NOMO-1 treated with dmso at 0.1 percent for 144 hours (cell line): ENCODE results near the gene MKRN2OS.
"Not testable (repeated sequence)": the region's sequence is repeated elsewhere in the genome, so short reads cannot be mapped to it uniquely, and the experiment has no call there.

Experiments
- DNase-seq: peaks from one replicate; lab custom pipeline; 2025; ENCODE audit not compliant: unreplicated experiment; lab: John Stamatoyannopoulos, UW

The MKRN2OS gene

DNA sequence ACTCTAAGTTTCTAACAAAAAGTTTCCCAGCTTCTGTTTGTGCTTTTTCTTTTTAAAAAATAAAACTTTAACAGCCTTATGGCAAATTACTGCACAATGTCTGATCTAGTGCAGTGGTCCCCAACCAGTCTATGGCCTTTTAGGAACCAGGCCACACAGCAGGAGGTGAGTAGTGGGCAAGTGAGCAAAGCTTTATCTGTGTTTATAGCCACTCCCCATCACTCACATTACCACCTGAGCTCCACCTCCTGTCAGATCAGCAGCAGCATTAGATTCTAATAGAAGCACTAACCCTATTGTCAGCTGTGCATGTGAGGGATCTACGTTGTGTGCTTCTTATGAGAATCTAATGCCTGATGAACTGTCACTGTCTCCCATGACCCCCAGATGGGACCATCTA, 17.2 kb upstream of the MKRN2OS start:
- no peak for DNase-seq

GRCh38 chr3:12561397-12561796, 16.1 kb upstream of the MKRN2OS start:
- DNase-seq: no peak

DNA sequence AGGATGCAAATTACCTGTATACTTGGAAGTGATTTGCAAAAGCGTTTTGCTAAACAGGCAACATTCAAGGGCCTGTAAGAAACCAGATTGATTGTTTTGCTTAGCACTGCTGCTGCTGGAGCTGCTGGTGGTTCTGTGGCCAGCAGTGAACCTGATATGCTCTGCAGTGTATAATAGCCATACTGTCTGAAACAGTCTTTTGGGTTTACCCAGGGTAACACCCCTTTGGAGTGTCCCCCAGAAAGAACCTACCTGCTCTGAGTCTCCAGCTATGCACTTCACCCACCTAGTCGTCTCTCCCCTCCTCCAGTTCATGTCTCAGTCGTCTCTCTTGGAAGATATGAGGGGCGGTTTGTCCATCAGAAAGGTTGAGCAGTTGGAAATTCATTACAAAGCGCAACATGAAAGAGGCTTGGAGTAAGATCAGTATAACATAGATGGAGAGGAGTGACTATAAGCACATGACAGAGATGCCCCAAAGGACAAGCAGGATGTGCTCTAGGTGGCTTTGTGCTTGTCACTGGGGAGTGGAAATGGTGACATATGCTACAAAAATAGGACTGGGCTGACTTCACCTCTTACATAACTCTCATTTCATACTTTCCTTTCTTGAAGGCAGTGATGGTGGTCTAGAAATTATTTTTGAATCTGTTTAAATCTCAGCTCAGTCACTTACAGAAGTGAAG, 15.3 kb upstream of the MKRN2OS start:
- no peak for DNase-seq

DNA sequence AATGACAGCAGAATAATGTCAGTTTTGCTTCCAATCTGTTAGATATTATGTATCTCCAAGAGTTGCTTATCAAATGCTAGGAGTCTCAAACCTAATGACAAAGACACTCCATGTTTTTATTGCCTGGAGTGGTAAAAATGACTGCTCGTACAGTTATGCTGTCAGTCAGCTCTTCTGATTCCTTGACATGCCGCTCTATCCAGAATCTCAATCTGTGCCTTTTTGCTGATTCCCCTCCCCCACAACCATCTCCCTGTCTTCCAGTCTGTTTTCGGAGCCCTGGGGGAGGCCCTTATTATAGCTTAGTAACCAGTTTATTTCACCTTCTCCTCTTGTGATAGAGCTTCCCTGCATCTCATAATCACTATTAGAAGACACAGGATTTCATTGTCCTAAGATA, 14.2 kb upstream of the MKRN2OS start:
- no peak for DNase-seq

DNA sequence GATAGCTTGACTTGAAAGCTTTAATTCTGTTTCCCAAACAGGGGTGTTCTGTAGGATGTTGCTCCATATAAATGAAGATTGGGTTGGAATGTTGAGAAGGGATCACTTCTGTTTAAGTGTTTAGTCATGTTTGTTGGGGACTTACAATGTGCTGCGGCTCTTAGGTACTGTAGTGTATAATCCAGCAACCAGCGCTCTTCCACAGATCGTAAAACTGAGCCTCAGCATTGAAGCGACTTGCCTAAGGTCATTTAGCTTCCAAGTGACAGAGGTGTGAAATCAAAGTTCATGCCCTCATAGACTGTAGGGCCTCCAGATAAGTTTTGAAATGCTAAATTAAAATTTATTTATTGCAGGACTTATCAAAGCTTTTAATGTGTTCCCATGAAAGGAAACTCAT, 13.4 kb upstream of the MKRN2OS start:
- DNase-seq: no peak

- DNase-seq: no peak
Observed at GRCh38 chr3:12557473-12558100, 12.3 kb upstream of the MKRN2OS start.

DNA sequence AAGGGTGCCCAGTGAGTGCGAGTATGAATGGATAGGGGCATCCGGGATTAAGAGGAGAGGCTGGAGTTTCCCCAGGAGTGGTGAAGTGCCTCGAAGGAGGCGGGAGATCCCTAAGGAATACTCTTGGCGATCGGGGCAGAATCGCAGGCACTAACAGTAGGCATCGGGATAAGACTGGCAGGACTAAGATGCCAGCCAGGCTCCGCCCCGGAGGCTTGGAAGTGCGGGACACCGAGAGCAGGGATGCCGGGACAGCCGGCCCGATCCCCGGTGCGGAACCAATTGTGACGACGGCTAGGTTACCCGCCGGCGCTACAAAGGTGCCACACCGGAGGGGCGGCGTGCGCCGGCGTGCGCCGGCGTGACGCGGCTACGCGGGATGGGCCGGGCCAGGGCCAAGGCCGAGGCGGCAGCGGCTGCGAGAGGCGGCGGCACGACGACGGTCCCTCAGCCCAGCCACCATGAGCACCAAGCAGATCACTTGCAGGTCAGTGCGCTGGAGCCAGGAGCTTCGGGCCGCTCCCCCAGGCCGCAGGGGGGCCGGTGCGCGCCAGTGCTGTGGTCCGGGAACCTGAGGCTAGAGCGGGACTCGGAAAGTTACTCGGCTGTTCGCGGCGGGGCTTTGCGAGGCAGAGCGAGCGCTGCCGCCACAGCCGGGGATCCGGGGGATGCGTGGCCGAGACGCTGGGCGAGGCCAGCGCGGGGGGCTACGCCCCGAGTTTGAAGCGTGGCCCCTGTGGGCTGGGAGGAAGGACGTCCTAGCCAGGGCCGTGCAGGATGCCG, 11.6 kb upstream of the MKRN2OS start, which contains the start of gene MKRN2:
MKRN2 (plus strand) TSS at position 398 of the 783 bp plus-strand sequence; CDS start at position 462, 64 bp downstream.
- DNase-seq: peak; percentile 71

GRCh38 chr3:12556314-12556689, 11.0 kb upstream of the MKRN2OS start:
- no peak for DNase-seq

- DNase-seq: no peak
Observed at GRCh38 chr3:12553921-12554391, 8.7 kb upstream of the MKRN2OS start.

DNA sequence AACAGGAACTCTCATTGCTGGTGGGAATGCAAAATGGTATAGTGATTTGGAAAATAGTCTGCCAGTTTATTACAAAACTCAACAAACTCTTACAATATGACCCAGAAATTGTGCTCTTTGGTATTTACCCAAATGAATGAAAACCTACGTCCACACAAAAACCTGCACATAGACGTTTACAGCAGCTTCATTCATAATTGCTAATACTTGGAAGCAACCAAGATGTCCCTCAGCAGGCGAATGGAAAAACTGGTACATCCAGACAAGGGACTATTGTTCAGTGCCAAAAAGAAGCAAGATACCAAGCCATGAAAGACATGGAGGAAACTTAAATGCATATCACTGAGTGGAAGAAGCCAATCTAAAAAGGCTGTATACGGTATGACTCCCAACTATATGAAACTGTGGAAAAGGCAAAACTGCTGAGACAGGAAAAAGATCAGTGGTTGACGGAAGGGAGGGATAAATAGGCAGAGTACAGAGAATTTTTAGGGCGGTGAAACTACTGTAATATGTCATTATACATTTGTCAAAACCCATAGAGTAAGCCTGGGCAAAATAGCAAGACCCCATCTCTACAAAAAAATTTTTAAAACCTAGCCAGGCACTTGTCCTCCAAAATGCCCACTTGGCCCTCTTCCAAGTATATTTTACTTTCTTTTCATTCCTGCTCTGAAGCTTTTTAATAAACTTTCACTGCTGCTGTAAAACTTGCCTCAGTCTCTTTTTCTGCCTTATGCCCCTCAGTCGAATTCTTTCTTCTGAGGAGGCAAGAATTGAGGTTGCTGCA, 4.9 kb upstream of the MKRN2OS start:
- DNase-seq: no peak

GRCh38 chr3:12544652-12545472, 437 bp downstream of the MKRN2OS start:
- no peak for DNase-seq

- not testable (repeated sequence) for DNase-seq
Observed at GRCh38 chr3:12543497-12543896, 1.8 kb downstream of the MKRN2OS start.

- DNase-seq: no peak
Observed at GRCh38 chr3:12541625-12542024, 3.7 kb downstream of the MKRN2OS start.

- no peak for DNase-seq
Observed at GRCh38 chr3:12536423-12536822, 8.9 kb downstream of the MKRN2OS start.

- no peak for DNase-seq
Observed at GRCh38 chr3:12532182-12532581, 13.1 kb downstream of the MKRN2OS start.

- DNase-seq: no peak
Observed at GRCh38 chr3:12527757-12528143, 17.5 kb downstream of the MKRN2OS start.

DNA sequence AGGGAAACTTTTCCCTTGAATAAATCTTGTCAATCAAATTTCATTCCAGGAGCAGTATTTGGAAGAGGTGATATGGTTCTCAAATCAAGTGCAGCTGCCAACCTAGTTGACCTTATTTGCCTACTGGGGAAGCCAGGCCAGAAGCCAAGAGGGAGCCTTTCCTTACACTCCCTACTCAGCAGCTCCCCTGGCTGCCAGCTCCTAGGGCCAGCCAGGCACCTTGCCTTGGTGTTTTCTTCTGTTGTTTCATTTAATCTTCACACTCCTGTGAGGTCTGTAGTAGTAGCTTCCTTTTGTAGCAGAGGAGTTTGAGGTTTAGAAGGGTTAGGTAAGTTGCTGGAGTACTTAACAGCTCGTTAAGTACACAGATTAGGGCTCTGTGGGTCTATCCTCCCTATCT, 22.6 kb downstream of the MKRN2OS start:
- no peak for DNase-seq

DNA sequence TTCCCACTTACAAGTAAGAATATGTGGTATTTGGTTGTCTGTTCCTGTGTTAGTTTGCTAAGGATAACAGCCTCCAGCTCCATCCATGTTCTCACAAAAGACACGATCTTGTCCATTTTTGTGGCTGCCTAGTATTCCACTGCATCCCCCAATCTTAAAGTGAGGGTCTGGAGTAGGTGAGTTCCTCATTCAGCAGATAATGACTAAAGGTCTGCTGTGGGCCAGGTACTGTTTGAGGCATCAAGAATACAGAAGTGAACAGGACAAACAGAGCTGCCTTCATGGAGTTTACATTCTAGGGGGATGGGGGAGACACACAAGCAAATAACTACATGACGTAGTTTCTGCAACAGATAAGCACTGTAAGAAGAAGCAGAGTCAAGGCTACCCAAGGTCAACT, 24.3 kb downstream of the MKRN2OS start:
- DNase-seq: no peak

DNA sequence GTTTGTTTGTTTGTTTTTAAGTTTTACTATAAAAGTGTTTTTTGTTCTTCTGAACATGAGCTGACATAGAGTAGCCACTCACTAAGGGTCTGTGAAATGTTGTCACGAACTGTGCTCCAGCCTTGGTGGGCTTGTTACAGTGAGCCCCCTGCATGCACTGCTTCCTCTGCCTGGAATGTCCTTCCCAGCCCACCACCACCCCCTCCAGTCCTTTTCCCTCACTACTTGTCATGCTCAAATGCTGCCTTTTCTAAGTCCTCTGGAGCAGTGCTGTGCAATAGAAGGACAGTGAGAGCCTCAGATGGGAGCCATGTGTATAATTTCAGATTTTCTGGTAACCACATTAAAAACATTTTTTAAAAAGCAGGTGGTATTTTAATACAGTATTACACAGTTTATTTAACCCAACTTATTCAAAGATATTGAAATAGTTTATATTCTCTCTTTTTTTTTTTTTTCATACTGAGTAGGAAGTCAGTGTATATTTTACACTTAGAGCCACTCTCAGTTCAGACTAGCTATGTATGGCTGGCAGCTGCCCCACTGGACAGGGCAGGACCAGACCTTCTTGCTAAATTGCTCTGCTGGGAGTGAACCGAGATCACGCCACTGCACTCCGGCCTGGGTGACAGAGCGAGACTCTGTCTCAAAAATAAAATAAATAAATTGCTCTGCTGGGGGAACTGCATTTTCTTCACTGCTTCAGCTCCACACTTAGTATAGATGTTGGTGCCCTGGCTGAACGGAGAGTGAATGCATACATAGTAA, 26.9 kb downstream of the MKRN2OS start:
- no peak for DNase-seq

- no peak for DNase-seq
Observed at GRCh38 chr3:12516873-12517272, 28.4 kb downstream of the MKRN2OS start.
